ENCODE results near the gene TMEM98. TPM values are rescaled to one million over a fixed set of nuclear protein-coding genes. Genes with fewer than 3 reads are reported as not detected.

The TMEM98 gene
- total and polyA plus RNA-seq, 2 of the 4 experiments (the other 2 are of a cell fraction) = 173 to 195 TPM

GRCh38 chr17:32917842-32918241 is 10.1 kb upstream of the TMEM98 start:
- in situ Hi-C loops (cut with MboI; ENCODE audit: low sequenced_read_pairs) = loop anchor here (25.0 kb wide), 1 partner anchor 131 kb away; no protein-coding TSS in a partner anchor
- no peak overlapping the region for H3K23ac ChIP-seq (ENCODE audit: low read depth, low read length)

More at GRCh38 chr17:32917842-32918241, 10.1 kb upstream of the TMEM98 start:
- no peak overlapping the region for H3K14ac ChIP-seq (replicated peaks; ENCODE audit: low read depth, low read length)
- no peak overlapping the region for H3K27ac ChIP-seq (ENCODE audit: insufficient read depth, low read length)
- H3K4me3 ChIP-seq (ENCODE audit: insufficient read depth, low read depth, low read length) = no peak overlapping the region
- no peak overlapping the region for H2AFZ ChIP-seq (replicated peaks; ENCODE audit: low read length, poor library complexity)
- H2BK120ac ChIP-seq (ENCODE audit: low read depth, low read length) = no peak overlapping the region
- no peaks in the 10 kb centered on the region for H4K20me1 ChIP-seq (ENCODE audit: insufficient read depth, low read length)
- no TSS peak for BruUV-seq (replicated peaks)
- H2BK15ac ChIP-seq (ENCODE audit: low read depth, low read length) = no peak overlapping the region
- H2BK20ac ChIP-seq (ENCODE audit: low read depth, low read length) = no peak overlapping the region
- dilution Hi-C loops (cut with HindIII; ENCODE audit: low sequenced_read_pairs, unreplicated experiment) (no loop called here), intact Hi-C loops (cut with micrococcal nuclease) (no loop called here)
- H2AK9ac ChIP-seq (replicated peaks; ENCODE audit: low read depth, low read length, poor library complexity) = no peak overlapping the region
- ChIA-PET POLR2A (ENCODE audit: unreplicated experiment) (interaction anchor here (0.6 kb wide), 1 partner anchor 8 kb away, joined by 3 read pairs; no protein-coding TSS in a partner anchor), CTCF (no interaction called here)
- H3K9ac ChIP-seq (ENCODE audit: low read depth, low read length) = no peak overlapping the region
- H3K18ac ChIP-seq (ENCODE audit: low read depth, low read length) = no peak overlapping the region
- ATAC-seq (ENCODE audit: low read depth) (no peak), DNase-seq (no peak)
- WGBS, 2 experiments (ENCODE audit: extremely low coverage in 2 of 2, insufficient read length in 1 of 2) = no CpG with 5 or more reads among the region's 5 CpGs
- peaks cover 5% of the 10 kb centered on the region; the same call in 1 of the 2 replicates for H3K27me3 ChIP-seq (ENCODE audit: control insufficient read depth, insufficient read depth, low read length)
- no peaks in the 10 kb centered on the region for H3K36me3 ChIP-seq (ENCODE audit: control insufficient read depth, insufficient read depth, low read length)
- no peak overlapping the region for H4K5ac ChIP-seq (ENCODE audit: low read depth, low read length)
- H3K4ac ChIP-seq (ENCODE audit: low read depth, low read length) = no peak overlapping the region
- H4K8ac ChIP-seq (ENCODE audit: low read depth in 2 of 2, low read length in 2 of 2) = no peak overlapping the region
- no peak overlapping the region for H3K4me2 ChIP-seq (ENCODE audit: low read depth, low read length)
- TF ChIP-seq USF2 (IDR thresholded peaks at IDR 0.05; ENCODE audit: low read depth, low read length) = no peak
- TF ChIP-seq CTCF (conservative IDR thresholded peaks at IDR 0.05; ENCODE audit: low read depth, low read length) = no peak
- TF ChIP-seq MXI1 (IDR thresholded peaks at IDR 0.05; ENCODE audit: borderline replicate concordance, low read depth, low read length) = no peak
- TF ChIP-seq ELK1 (IDR thresholded peaks at IDR 0.05; ENCODE audit: borderline replicate concordance, low read depth, low read length) = no peak
- no peak for TF ChIP-seq CEBPB (IDR thresholded peaks at IDR 0.05; ENCODE audit: low read depth, low read length)
- no peak for TF ChIP-seq POLR2A (IDR thresholded peaks at IDR 0.05; ENCODE audit: low read depth, low read length)
- no peak for TF ChIP-seq NFE2L2 (IDR thresholded peaks at IDR 0.05; ENCODE audit: low read depth, low read length)
- no peak for TF ChIP-seq MAZ (IDR thresholded peaks at IDR 0.05; ENCODE audit: borderline replicate concordance, low read depth, low read length)
- no peak for TF ChIP-seq SMC3 (IDR thresholded peaks at IDR 0.05; ENCODE audit: low read depth, low read length)
- no peak for TF ChIP-seq MAFK (IDR thresholded peaks at IDR 0.05; ENCODE audit: low read depth, low read length)
- no peak for TF ChIP-seq CHD1 (IDR thresholded peaks at IDR 0.05; ENCODE audit: low read depth, low read length)
- H4K91ac ChIP-seq (ENCODE audit: insufficient read depth, low read depth, low read length) = no peak overlapping the region
- H3K9me3 ChIP-seq (ENCODE audit: control insufficient read depth, insufficient read depth, low read length) = no peaks in the 10 kb centered on the region
- no peak overlapping the region for H2AK5ac ChIP-seq (ENCODE audit: low read depth, low read length)
- H3K79me1 ChIP-seq (ENCODE audit: low read depth in 1 of 2, low read length in 2 of 2) = no peaks in the 10 kb centered on the region
- no peaks in the 10 kb centered on the region for H3K9me1 ChIP-seq (ENCODE audit: insufficient read depth, low read length)
- H3K56ac ChIP-seq (ENCODE audit: extremely low read depth, insufficient read depth, low read length) = no peak overlapping the region
- peaks cover 2% of the 10 kb centered on the region; the same call in 1 of the 2 replicates for H3K4me1 ChIP-seq (ENCODE audit: control insufficient read depth, insufficient read depth, low read length)
- H2BK5ac ChIP-seq (ENCODE audit: low read depth, low read length, poor library complexity, severe bottlenecking) = no peak overlapping the region

Data from IMR-90 (cell line).